ENCODE data around the gene YIF1A. TPM values are rescaled to one million over a fixed set of nuclear protein-coding genes. Genes with fewer than 3 reads are reported as not detected.

YIF1A gene
- total RNA-seq, 1 donor from 2014 or later, result 74.0 TPM

DNA sequence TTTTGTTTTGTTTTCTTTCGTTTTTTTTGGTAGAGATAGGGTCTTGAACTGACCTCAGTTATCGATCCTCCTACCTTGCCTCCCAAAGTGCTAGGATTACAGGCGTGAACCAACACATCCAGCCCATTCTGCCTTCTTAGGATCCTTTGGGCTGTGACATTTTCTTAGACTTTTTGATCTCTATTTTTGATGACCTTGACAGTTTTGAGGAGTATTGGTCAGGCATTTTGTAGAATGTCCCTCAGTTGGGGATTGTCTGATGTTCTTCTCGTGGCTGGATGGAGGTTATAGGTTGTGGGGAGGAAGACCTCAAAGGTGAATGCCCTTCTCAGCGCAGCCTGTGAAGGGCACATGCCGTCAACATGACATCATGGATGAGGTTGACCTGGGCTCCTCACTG, 40.0 kb downstream of the YIF1A start:
- Mint-ChIP-seq H3K4me3 (no peak overlapping the region), H3K27me3 (ENCODE audit: low read depth) (no peaks in the 10 kb centered on the region), H3K36me3 (peaks cover 17% of the 10 kb centered on the region), H3K27ac (no peak overlapping the region), H3K9me3 (no peaks in the 10 kb centered on the region), H3K4me1 (no peaks in the 10 kb centered on the region)
- DNase-seq (ENCODE audit: low spot score in 2 of 2, unreplicated experiment in 2 of 2), result no peak
- TF ChIP-seq, protein P1, sequence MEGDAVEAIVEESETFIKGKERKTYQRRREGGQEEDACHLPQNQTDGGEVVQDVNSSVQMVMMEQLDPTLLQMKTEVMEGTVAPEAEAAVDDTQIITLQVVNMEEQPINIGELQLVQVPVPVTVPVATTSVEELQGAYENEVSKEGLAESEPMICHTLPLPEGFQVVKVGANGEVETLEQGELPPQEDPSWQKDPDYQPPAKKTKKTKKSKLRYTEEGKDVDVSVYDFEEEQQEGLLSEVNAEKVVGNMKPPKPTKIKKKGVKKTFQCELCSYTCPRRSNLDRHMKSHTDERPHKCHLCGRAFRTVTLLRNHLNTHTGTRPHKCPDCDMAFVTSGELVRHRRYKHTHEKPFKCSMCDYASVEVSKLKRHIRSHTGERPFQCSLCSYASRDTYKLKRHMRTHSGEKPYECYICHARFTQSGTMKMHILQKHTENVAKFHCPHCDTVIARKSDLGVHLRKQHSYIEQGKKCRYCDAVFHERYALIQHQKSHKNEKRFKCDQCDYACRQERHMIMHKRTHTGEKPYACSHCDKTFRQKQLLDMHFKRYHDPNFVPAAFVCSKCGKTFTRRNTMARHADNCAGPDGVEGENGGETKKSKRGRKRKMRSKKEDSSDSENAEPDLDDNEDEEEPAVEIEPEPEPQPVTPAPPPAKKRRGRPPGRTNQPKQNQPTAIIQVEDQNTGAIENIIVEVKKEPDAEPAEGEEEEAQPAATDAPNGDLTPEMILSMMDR (IDR thresholded peaks at IDR 0.05; ENCODE audit: unreplicated experiment), result no peak

DNA sequence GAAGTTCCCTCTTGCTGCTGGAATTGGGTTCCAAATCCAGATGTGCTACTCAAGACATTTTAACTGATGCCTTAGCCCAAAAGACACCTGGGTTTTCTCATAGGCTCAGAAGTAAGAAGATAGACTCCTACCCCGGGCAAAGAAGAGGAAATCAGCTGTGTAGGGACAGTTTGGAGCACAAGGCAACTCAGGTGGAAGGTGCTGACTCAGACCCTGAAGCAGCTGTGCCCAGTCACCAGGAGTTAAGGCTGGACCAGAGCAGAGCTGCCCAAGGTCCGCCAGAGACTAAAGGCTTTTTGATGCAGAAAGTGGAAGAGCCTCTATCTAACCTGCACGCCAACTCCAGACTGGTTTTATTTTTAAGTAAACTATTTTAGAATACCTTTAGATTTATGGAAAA, 41.1 kb downstream of the YIF1A start:
- TF ChIP-seq, protein P1 (IDR thresholded peaks at IDR 0.05; ENCODE audit: unreplicated experiment), result no peak
- H3K4me3 Mint-ChIP-seq, result no peak overlapping the region
- no peak overlapping the region for H3K27ac Mint-ChIP-seq
- DNase-seq (ENCODE audit: low spot score in 2 of 2, unreplicated experiment in 2 of 2), result no peak
- H3K9me3 Mint-ChIP-seq, result no peaks in the 10 kb centered on the region
- no peaks in the 10 kb centered on the region for H3K27me3 Mint-ChIP-seq (ENCODE audit: low read depth)
- peaks cover 19% of the 10 kb centered on the region for H3K36me3 Mint-ChIP-seq
- H3K4me1 Mint-ChIP-seq, result no peaks in the 10 kb centered on the region

DNA sequence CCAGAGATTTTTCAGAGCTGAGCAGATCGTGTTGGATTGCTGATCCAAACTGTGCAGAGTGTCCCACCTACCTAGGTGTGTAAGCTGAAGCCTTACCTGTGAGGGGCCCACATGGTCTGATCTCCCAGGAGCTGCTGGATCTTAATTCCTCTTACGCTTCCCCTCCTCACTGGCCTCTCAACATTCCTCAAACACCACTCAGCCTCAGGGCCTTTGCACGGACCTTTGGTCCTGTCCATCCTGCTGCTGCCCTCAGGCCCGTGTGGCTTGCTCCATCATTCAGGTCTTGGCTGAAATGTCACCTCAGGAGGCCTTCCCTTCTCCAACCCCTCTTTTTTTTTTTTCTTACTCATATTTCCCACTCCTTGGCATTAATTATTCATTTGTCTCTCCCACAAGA, 41.6 kb downstream of the YIF1A start:
- TF ChIP-seq, protein P1 (IDR thresholded peaks at IDR 0.05; ENCODE audit: unreplicated experiment), result no peak
- Mint-ChIP-seq H3K27ac (no peak overlapping the region), H3K27me3 (ENCODE audit: low read depth) (no peaks in the 10 kb centered on the region), H3K36me3 (peaks cover 19% of the 10 kb centered on the region), H3K4me1 (no peaks in the 10 kb centered on the region), H3K9me3 (no peaks in the 10 kb centered on the region), H3K4me3 (no peak overlapping the region)
- DNase-seq (ENCODE audit: low spot score in 2 of 2, unreplicated experiment in 2 of 2), result no peak

DNA sequence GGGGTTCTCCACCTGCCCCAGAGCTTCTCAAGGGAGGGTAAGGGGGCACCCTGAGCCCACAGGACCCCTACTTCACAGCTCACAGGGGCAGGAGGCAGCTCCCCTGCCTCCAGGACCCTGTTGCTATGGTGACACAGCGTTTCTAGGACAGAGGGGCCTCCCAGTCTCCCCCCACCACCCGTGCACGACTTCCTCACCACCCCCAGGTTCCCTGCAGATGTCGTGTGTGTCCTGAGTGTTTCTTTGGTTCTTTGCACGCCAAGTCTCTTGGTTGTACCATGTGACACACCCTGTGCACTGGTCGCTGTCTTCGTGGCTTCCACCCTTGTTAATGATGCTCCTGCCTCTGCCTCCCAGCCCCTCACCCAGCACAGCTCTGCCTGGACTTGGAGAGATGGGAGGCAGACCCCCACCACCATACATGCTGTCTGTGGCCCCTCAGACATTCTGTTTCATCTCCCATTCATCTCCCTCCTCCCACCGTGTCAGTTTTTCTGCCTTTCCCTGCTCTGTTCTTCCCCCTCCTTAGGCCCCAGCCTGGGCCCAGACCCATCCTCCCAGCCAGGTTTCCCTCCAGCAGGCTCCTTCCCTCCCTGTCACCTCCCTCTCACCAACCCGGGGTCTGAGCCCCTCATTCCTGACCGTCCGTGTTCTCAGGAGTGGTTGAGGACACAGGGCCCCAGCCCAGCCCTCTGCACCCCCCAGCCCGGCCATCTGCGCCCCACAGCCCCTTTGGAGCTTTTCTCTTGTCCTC, 45.0 kb downstream of the YIF1A start:
- Mint-ChIP-seq H3K4me1 (no peaks in the 10 kb centered on the region), H3K27me3 (ENCODE audit: low read depth) (no peaks in the 10 kb centered on the region), H3K4me3 (no peak overlapping the region), H3K9me3 (no peaks in the 10 kb centered on the region), H3K27ac (no peak overlapping the region), H3K36me3 (peaks cover 21% of the 10 kb centered on the region)
- TF ChIP-seq, protein P1 (IDR thresholded peaks at IDR 0.05; ENCODE audit: unreplicated experiment), result no peak
- no peak for DNase-seq (ENCODE audit: low spot score in 2 of 2, unreplicated experiment in 2 of 2)

GRCh38 chr11:66242095-66242765, 46.7 kb downstream of the YIF1A start:
- DNase-seq (ENCODE audit: low spot score in 2 of 2, unreplicated experiment in 2 of 2), result no peak
- Mint-ChIP-seq H3K9me3 (no peaks in the 10 kb centered on the region), H3K4me1 (no peaks in the 10 kb centered on the region), H3K27me3 (ENCODE audit: low read depth) (no peaks in the 10 kb centered on the region), H3K27ac (no peak overlapping the region), H3K4me3 (no peak overlapping the region), H3K36me3 (peaks cover 17% of the 10 kb centered on the region)
- TF ChIP-seq, protein P1 (IDR thresholded peaks at IDR 0.05; ENCODE audit: unreplicated experiment), result no peak
